ENCODE data around the gene IGSF22.
"Not testable (repeated sequence)": the region's sequence is repeated elsewhere in the genome, so short reads cannot be mapped to it uniquely, and the experiment has no call there.

Gene IGSF22

DNA sequence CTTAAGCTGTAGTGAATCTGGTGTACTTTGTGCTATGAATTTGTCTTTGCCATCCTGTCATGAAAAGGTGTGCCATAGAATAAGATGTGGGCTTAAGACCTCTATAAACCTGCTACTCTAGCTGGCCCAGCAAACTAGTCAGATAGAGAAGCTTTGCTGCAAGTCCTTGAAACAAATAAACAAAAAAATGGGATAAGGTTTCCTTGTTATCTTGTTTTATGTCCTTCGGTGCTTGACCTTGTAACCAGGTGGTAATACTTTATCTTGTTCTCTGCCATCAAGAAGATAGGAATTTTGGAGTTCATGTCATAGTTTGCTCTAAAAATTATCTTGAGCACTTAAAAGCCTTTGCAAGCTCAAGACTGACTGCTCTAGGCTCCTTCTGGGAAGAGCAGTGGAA is 41.7 kb downstream of the IGSF22 start:
- no peaks in the 10 kb centered on the region for H3K36me3 ChIP-seq (ENCODE audit: control insufficient read depth, insufficient read depth, low read length)
- no peak overlapping the region for H3K27ac ChIP-seq (ENCODE audit: low read depth, low read length)
- H3K27me3 ChIP-seq (ENCODE audit: control insufficient read depth, insufficient read depth, low read length) = no peaks in the 10 kb centered on the region
- H3K9ac ChIP-seq (ENCODE audit: low read depth, low read length) = no peak overlapping the region
- H3K9me3 ChIP-seq (ENCODE audit: control insufficient read depth, insufficient read depth, low read length) = no peaks in the 10 kb centered on the region
- H3K4me3 ChIP-seq (ENCODE audit: low read depth, low read length) = no peak overlapping the region
- no peaks in the 10 kb centered on the region for H3K4me1 ChIP-seq (ENCODE audit: control insufficient read depth, insufficient read depth, low read length)

DNA sequence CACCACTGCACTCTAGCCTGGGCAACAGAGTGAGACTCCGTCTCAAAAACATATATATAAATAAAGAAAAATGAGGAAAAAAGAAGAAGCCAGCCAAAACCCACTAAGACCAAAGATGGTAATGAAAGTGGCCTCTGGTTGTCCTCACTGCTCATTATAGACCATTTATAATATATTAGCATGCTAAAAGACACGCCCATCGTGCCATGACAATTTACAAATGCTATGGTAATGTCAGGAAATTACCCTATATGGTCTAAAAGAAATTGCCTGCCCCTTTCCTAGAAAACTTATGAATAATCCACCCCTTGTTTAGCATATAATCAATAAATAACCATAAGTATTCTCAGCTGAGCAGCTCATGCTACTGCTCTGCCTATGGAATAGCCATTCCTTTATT is 43.5 kb downstream of the IGSF22 start:
- H3K4me1 ChIP-seq (ENCODE audit: control insufficient read depth, insufficient read depth, low read length) = no peaks in the 10 kb centered on the region
- no peaks in the 10 kb centered on the region for H3K27me3 ChIP-seq (ENCODE audit: control insufficient read depth, insufficient read depth, low read length)
- H3K9ac ChIP-seq (ENCODE audit: low read depth, low read length) = no peak overlapping the region
- no peaks in the 10 kb centered on the region for H3K9me3 ChIP-seq (ENCODE audit: control insufficient read depth, insufficient read depth, low read length)
- no peaks in the 10 kb centered on the region for H3K36me3 ChIP-seq (ENCODE audit: control insufficient read depth, insufficient read depth, low read length)
- no peak overlapping the region for H3K27ac ChIP-seq (ENCODE audit: low read depth, low read length)
- no peak overlapping the region for H3K4me3 ChIP-seq (ENCODE audit: low read depth, low read length)

GRCh38 chr11:18681949-18682348 is 44.0 kb downstream of the IGSF22 start:
- H3K4me3 ChIP-seq (ENCODE audit: low read depth, low read length); H3K9ac ChIP-seq (ENCODE audit: low read depth, low read length); H3K9me3 ChIP-seq (ENCODE audit: control insufficient read depth, insufficient read depth, low read length); H3K36me3 ChIP-seq (ENCODE audit: control insufficient read depth, insufficient read depth, low read length); H3K27ac ChIP-seq (ENCODE audit: low read depth, low read length); H3K4me1 ChIP-seq (ENCODE audit: control insufficient read depth, insufficient read depth, low read length); H3K27me3 ChIP-seq (ENCODE audit: control insufficient read depth, insufficient read depth, low read length): not testable (repeated sequence)

DNA sequence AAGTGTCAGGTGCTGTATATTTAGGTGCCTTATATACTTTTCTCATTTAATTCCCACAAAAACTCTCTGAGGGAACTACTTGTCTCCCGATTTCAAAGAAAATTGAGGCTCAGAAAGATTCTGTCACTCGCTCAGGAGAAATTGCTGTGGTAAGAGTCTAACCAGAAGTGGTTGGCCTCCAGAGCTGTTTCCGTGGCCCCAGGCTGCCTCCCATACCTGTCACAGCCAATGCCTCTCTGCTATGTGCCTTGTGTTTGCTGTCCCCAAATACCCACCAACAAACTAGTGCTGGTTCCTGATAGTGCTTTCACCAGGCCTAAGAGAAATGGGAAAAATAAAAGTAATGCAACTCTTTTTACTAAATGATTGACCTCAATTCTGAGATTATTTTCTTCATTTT is 48.4 kb downstream of the IGSF22 start:
- Histone ChIP-seq H3K4me1 (ENCODE audit: control insufficient read depth, insufficient read depth, low read length) (no peaks in the 10 kb centered on the region), H3K4me3 (ENCODE audit: low read depth, low read length) (no peak overlapping the region), H3K9me3 (ENCODE audit: control insufficient read depth, insufficient read depth, low read length) (no peaks in the 10 kb centered on the region), H3K27ac (ENCODE audit: low read depth, low read length) (no peak overlapping the region), H3K27me3 (ENCODE audit: control insufficient read depth, insufficient read depth, low read length) (no peaks in the 10 kb centered on the region), H3K36me3 (ENCODE audit: control insufficient read depth, insufficient read depth, low read length) (no peaks in the 10 kb centered on the region), H3K9ac (ENCODE audit: low read depth, low read length) (no peak overlapping the region)

GRCh38 chr11:18676803-18677202 is 49.2 kb downstream of the IGSF22 start:
- no peak overlapping the region for H3K4me3 ChIP-seq (ENCODE audit: low read depth, low read length)
- no peaks in the 10 kb centered on the region for H3K27me3 ChIP-seq (ENCODE audit: control insufficient read depth, insufficient read depth, low read length)
- H3K4me1 ChIP-seq (ENCODE audit: control insufficient read depth, insufficient read depth, low read length) = no peaks in the 10 kb centered on the region
- H3K9ac ChIP-seq (ENCODE audit: low read depth, low read length) = no peak overlapping the region
- no peaks in the 10 kb centered on the region for H3K9me3 ChIP-seq (ENCODE audit: control insufficient read depth, insufficient read depth, low read length)
- no peak overlapping the region for H3K27ac ChIP-seq (ENCODE audit: low read depth, low read length)
- H3K36me3 ChIP-seq (ENCODE audit: control insufficient read depth, insufficient read depth, low read length) = no peaks in the 10 kb centered on the region

GRCh38 chr11:18672209-18672608 is 53.8 kb downstream of the IGSF22 start:
- not testable (repeated sequence) for H3K4me1 ChIP-seq (ENCODE audit: control insufficient read depth, insufficient read depth, low read length); H3K27me3 ChIP-seq (ENCODE audit: control insufficient read depth, insufficient read depth, low read length); H3K36me3 ChIP-seq (ENCODE audit: control insufficient read depth, insufficient read depth, low read length); H3K27ac ChIP-seq (ENCODE audit: low read depth, low read length); H3K9ac ChIP-seq (ENCODE audit: low read depth, low read length); H3K9me3 ChIP-seq (ENCODE audit: control insufficient read depth, insufficient read depth, low read length); H3K4me3 ChIP-seq (ENCODE audit: low read depth, low read length)

DNA sequence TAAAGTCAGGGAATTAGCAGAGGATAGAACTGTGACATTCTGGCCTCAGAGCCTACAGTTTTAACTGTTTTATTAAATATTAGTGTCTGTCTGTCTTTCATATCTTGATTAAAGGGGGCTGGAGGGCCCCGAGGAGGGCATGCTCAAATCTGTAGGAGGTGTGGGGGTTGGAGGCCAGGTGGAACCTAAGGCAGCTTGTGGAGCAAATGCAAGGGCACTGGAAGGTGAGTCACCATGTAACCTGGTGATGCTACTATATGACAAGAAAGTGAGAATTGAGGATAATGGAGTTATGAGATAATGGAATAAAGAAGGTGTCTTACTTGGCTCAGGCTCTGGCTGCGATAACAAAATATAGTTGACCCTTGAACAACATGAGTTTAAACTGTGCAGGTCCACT is 54.7 kb downstream of the IGSF22 start:
- Histone ChIP-seq H3K9ac (ENCODE audit: low read depth, low read length) (no peak overlapping the region), H3K4me3 (ENCODE audit: low read depth, low read length) (no peak overlapping the region), H3K27ac (ENCODE audit: low read depth, low read length) (no peak overlapping the region), H3K4me1 (ENCODE audit: control insufficient read depth, insufficient read depth, low read length) (peaks cover 7% of the 10 kb centered on the region; the same call in 1 of the 2 replicates), H3K36me3 (ENCODE audit: control insufficient read depth, insufficient read depth, low read length) (no peaks in the 10 kb centered on the region), H3K9me3 (ENCODE audit: control insufficient read depth, insufficient read depth, low read length) (no peaks in the 10 kb centered on the region), H3K27me3 (ENCODE audit: control insufficient read depth, insufficient read depth, low read length) (no peaks in the 10 kb centered on the region)

- H3K27ac ChIP-seq (ENCODE audit: low read depth, low read length) = no peak overlapping the region
- H3K4me3 ChIP-seq (ENCODE audit: low read depth, low read length) = no peak overlapping the region
- no peaks in the 10 kb centered on the region for H3K9me3 ChIP-seq (ENCODE audit: control insufficient read depth, insufficient read depth, low read length)
- H3K9ac ChIP-seq (ENCODE audit: low read depth, low read length) = no peak overlapping the region
- H3K4me1 ChIP-seq (ENCODE audit: control insufficient read depth, insufficient read depth, low read length) = peaks cover 7% of the 10 kb centered on the region; the same call in 1 of the 2 replicates
- H3K27me3 ChIP-seq (ENCODE audit: control insufficient read depth, insufficient read depth, low read length) = no peaks in the 10 kb centered on the region
- no peaks in the 10 kb centered on the region for H3K36me3 ChIP-seq (ENCODE audit: control insufficient read depth, insufficient read depth, low read length)
Measured at GRCh38 chr11:18669711-18670110, 56.3 kb downstream of the IGSF22 start.

GRCh38 chr11:18669219-18669596 is 56.8 kb downstream of the IGSF22 start:
- H3K27me3 ChIP-seq (ENCODE audit: control insufficient read depth, insufficient read depth, low read length) = no peaks in the 10 kb centered on the region

GRCh38 chr11:18668131-18668530 is 57.9 kb downstream of the IGSF22 start:
- no peaks in the 10 kb centered on the region for H3K27me3 ChIP-seq (ENCODE audit: control insufficient read depth, insufficient read depth, low read length)
- H3K36me3 ChIP-seq (ENCODE audit: control insufficient read depth, insufficient read depth, low read length) = no peaks in the 10 kb centered on the region
- H3K4me1 ChIP-seq (ENCODE audit: control insufficient read depth, insufficient read depth, low read length) = peaks cover 7% of the 10 kb centered on the region; the same call in 1 of the 2 replicates
- no peak overlapping the region for H3K27ac ChIP-seq (ENCODE audit: low read depth, low read length)
- H3K9ac ChIP-seq (ENCODE audit: low read depth, low read length) = no peak overlapping the region
- H3K9me3 ChIP-seq (ENCODE audit: control insufficient read depth, insufficient read depth, low read length) = no peaks in the 10 kb centered on the region
- no peak overlapping the region for H3K4me3 ChIP-seq (ENCODE audit: low read depth, low read length)

More at GRCh38 chr11:18669219-18669596, 56.8 kb downstream of the IGSF22 start:
- H3K36me3 ChIP-seq (ENCODE audit: control insufficient read depth, insufficient read depth, low read length) = no peaks in the 10 kb centered on the region
- no peaks in the 10 kb centered on the region for H3K9me3 ChIP-seq (ENCODE audit: control insufficient read depth, insufficient read depth, low read length)
- no peak overlapping the region for H3K9ac ChIP-seq (ENCODE audit: low read depth, low read length)
- H3K4me1 ChIP-seq (ENCODE audit: control insufficient read depth, insufficient read depth, low read length) = peaks cover 7% of the 10 kb centered on the region; the same call in 1 of the 2 replicates
- H3K27ac ChIP-seq (ENCODE audit: low read depth, low read length) = no peak overlapping the region
- no peak overlapping the region for H3K4me3 ChIP-seq (ENCODE audit: low read depth, low read length)

- H3K27ac ChIP-seq (ENCODE audit: low read depth, low read length); H3K9me3 ChIP-seq (ENCODE audit: control insufficient read depth, insufficient read depth, low read length); H3K4me1 ChIP-seq (ENCODE audit: control insufficient read depth, insufficient read depth, low read length); H3K27me3 ChIP-seq (ENCODE audit: control insufficient read depth, insufficient read depth, low read length); H3K4me3 ChIP-seq (ENCODE audit: low read depth, low read length); H3K36me3 ChIP-seq (ENCODE audit: control insufficient read depth, insufficient read depth, low read length); H3K9ac ChIP-seq (ENCODE audit: low read depth, low read length): not testable (repeated sequence)
Measured at GRCh38 chr11:18665353-18665872, 60.6 kb downstream of the IGSF22 start.

- no peak overlapping the region for H3K4me3 ChIP-seq (ENCODE audit: low read depth, low read length)
- H3K9me3 ChIP-seq (ENCODE audit: control insufficient read depth, insufficient read depth, low read length) = peaks cover 6% of the 10 kb centered on the region
- H3K27ac ChIP-seq (ENCODE audit: low read depth, low read length) = no peak overlapping the region
- no peaks in the 10 kb centered on the region for H3K4me1 ChIP-seq (ENCODE audit: control insufficient read depth, insufficient read depth, low read length)
- no peaks in the 10 kb centered on the region for H3K27me3 ChIP-seq (ENCODE audit: control insufficient read depth, insufficient read depth, low read length)
- no peak overlapping the region for H3K9ac ChIP-seq (ENCODE audit: low read depth, low read length)
- H3K36me3 ChIP-seq (ENCODE audit: control insufficient read depth, insufficient read depth, low read length) = no peaks in the 10 kb centered on the region
Measured at GRCh38 chr11:18657673-18658072, 68.3 kb downstream of the IGSF22 start.

Data from HUES48 (cell line).